Hematopoietic multipotent progenitor cell treated with erythropoietin and hydrocortisone succinate and interleukin-3 and kit ligand, for 8 days (in vitro differentiated cells): Measurements from ENCODE around the gene FAM171A1.
"Not testable (repeated sequence)": the region's sequence is repeated elsewhere in the genome, so short reads cannot be mapped to it uniquely, and the experiment has no call there.

Source experiments
- DNase-seq: peaks from one replicate; pipeline ENCODE4 v3.0.0-alpha.2; 2015

FAM171A1 gene

DNA sequence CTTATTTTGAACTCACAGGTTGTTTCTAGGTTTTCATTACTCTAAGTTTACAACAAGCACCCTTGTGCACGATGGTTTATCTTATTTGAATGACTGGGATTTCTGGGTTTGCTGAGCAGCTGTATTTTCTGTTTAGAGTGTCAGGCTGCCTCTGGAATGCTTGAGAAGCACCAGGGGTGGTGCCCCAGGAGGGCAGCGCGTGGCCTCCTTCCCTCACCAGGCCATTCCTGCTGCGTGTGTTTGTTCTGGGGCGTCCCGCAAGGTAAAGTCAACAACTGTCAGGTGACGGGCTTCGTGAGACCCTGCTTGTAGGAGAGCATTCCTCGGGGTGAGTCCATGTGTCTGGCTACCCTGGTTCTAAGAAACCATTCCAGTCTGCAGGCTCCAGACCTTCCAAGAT lies 54.9 kb downstream of the FAM171A1 start:
- DNase-seq, result no peak

DNA sequence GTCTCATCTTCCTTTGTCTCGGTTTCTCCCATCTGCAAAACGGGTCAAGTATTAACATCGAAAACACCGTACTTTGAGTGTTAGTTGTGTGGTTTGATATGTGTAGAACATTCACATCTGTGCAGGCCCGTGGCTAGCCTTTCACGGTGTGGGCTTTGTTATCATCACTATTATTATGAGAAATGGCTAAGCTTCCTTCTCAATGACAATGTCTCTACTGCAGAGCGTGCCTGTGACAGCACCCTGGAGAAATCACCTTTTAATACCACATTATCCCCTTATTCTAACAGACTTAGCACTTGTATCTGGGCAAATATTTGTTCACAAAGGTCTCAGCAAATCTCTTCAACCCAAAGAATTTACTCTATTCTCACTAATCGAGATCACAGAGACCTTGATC lies 55.8 kb downstream of the FAM171A1 start:
- no peak for DNase-seq

GRCh38 chr10:15314482-15315045 lies 56.5 kb downstream of the FAM171A1 start:
- no peak for DNase-seq

DNA sequence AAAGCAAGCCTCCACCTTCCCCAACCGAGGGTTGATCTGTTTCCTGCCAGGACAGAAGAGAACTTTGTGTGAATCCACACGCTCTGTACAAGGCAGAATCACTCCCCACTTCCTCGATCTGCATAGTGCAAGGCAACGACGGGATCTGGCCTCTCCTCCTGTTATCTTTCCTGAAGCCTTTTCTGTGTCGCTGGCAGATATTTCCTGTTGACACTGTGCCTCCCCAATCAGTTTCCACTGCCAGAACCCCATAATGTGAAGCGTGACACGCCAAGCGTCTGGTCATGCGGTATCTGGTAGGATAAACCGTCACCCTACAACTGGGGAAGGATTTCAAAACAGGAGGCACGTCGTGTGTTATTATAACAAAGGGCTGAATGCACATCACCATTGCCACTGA lies 57.2 kb downstream of the FAM171A1 start:
- DNase-seq, result peak; percentile 98

- peak; percentile 16 for DNase-seq
Observed at GRCh38 chr10:15313047-15313446, 58.0 kb downstream of the FAM171A1 start.

GRCh38 chr10:15311569-15312280 lies 59.4 kb downstream of the FAM171A1 start:
- no peak for DNase-seq

DNA sequence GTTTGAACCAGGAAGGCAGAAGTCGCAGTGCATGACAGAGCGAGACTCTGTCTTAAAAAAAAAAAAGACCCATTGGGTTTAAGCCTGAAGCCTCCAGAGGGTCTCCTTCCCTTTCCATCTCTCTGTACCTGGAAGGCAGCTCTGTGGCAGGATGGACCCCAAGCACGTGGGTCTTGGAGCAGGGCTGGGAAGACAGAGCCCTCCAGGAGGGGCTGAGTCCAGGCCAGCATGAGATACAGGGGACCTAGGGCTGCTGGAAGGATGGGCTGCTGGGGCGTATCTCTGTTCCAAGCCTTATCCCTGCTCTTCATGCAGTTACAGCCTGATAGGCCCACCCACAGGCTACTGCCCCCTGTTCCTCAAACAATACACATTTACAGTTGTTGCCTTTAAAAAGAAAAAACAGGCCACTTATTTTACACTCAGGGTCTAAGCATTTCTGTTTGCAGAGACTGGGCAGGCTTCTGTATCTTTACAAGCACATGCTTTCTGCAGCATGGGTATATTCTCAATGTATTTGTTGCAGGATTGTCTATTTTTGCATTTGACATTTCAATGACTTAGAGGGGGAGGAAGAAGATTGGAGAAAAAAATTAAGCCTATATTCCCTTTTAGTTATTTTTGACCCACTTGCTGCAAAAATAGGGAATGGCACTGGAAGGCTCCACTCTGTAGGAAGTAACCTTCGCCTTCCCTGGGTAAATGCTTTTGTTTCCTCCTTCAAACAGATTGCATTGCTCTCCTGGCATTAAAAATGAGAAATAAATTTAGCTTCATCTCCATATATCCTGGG lies 60.1 kb downstream of the FAM171A1 start:
- DNase-seq, result peak; percentile 65

DNA sequence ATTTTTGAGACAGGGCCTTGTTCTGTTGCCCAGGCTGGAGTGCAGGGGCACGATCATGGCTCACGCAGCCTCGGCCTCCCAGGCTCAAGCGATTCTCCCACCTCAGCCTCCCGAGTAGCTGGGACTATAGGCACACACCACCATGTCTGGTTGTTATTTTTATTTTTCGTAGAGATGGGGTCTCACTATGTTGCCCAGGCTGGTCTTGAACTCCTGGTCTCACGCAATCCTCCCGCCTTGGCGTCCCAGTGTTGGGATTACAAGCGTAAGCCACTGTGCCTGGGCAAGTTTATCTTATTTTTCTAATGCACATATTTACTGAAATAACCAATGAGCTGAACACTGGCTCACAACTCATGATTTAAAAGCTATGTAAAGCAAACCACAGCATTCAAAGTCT lies 61.9 kb downstream of the FAM171A1 start:
- no peak for DNase-seq

DNA sequence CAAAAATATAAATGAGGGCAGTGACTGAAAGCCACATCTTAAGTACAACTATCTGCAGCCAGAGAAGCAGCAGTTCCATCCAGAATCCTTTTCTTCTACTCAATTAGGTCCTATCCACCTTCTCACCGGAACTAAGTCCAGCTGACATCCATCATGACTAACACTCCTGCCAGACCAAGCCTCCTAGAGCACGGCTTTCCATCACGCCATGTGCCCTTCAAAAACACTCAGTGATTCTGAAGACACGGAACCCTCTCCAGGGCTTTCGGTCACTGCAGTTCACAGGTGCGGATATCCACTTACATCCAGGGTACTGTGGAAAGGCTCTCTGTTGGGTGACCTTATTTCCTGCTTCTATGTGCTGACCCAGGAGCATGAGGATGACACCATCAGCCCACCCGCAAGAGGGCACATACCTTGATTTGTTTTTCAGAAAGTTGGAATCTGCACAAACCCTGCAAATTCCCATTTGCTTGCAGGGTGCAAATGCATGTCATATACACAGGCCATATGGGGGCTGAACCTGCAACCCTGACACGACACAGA lies 64.3 kb downstream of the FAM171A1 start:
- no peak for DNase-seq

DNA sequence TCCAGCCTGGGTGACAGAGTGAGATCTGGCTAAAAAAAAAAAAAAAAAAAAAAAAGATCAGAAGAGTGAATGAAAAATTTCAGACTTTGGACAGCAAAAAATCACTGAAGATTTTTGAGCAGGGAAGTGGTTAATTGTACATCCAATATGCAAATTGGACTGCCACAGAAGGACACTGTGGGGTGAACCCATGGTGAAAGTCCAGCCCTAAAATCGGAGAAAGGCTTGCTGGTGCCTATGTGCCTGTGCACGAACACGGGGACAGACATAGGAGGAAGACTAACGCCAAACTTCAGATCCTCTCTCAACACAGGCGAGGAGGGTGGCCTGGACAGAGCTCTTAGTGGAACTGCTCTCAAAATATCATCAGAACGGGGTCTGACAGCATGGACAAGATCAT lies 65.5 kb downstream of the FAM171A1 start:
- no peak for DNase-seq

GRCh38 chr10:15305161-15305560 lies 65.9 kb downstream of the FAM171A1 start:
- DNase-seq, result no peak

DNA sequence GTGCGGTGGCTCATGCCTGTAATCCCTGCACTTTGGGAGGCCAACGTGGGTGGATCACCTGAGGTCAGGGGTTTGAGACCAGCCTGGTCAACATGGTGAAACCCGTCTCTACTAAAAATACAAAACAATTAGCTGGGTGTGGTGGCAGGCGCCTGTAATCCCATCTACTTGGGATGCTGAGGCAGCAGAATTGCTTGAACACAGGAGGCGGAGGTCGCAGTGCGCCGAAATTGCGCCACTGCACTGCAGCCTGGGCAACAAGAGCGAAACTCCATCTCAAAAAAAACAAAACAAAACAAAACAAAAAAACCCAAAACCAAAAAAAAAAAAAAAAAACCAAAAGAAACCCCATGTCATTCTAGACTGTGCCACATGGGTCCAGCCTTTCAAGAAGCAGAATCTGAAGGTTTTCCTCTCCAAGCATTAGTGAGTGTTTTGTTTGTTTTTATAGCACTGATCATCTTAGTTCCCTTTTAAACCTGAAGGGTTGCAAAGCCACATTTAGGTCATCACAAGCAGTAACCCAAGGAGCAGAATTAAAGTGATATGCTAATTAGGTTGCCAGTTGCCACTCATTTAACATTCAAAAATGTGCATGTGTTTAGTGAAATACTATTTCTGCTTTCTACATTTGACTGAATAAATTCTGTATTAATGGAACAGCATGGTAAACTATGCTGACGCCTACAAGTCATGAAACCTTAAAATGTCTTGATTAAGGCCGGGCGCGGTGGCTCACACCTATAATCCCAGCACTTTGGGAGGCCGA lies 68.7 kb downstream of the FAM171A1 start:
- not testable (repeated sequence) for DNase-seq

- DNase-seq, result no peak
Observed at GRCh38 chr10:15300697-15301096, 70.4 kb downstream of the FAM171A1 start.

- no peak for DNase-seq
Observed at GRCh38 chr10:15300145-15300544, 70.9 kb downstream of the FAM171A1 start.

DNA sequence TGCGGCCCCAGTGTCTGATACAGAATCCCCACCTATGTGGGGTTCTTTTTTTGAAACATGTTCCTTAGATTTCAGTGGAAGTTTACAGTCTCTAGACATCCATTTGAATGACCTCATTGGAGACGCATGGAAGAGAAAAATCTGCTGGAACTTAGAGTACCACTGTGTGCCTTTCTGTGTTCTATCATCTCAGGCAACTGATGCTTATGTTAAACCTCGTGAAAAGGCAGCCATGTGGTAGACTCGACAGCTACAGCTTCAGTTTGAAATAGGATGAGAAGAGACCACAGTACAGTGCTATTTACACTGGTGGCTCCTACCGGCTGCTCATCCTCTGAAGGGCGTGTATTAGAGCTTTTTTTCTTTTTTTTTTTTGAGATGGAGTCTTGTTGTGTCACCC lies 74.4 kb downstream of the FAM171A1 start:
- no peak for DNase-seq

DNA sequence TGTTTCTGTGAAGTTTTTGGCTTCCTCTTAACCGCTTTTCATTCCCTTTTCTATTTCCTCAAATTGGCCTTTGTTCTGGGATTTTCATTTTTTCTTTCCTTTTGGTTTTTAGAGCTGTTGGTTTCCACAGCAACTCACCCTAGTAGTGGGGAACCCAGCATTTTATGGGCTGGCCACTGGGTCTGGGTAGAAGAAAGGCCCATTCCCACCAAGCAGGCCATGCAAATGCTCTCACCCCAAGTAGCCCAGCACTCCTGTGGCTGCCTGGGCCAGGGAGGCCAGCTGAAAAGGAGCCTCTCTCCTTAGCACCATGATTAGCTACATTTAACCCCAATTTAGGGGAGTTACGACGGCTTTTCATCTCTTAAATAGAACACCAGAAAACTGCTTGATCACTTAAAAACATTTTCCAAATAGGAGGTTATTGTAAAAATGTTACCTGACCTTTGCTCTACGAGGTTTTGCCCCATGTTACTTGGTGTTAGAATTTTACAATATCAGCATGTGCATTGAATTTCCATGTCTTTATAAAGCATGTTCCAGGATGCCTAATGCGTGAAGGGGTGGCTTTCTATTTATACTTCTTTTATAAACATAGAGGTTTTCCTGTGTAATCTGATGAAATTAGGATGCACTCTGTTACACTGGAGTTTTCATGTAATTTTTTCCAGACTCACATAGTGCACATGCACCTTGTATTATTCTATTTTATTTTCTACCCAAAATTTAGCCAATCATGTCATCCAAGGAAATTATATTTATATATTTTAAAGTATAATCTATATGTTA lies 75.4 kb downstream of the FAM171A1 start:
- DNase-seq, result no peak

- no peak for DNase-seq
Observed at GRCh38 chr10:15293862-15294842, 76.9 kb downstream of the FAM171A1 start.

- DNase-seq, result no peak
Observed at GRCh38 chr10:15290671-15291070, 80.4 kb downstream of the FAM171A1 start.

- no peak for DNase-seq
Observed at GRCh38 chr10:15290150-15290549, 80.9 kb downstream of the FAM171A1 start.

GRCh38 chr10:15280974-15281373 lies 90.1 kb downstream of the FAM171A1 start:
- no peak for DNase-seq

GRCh38 chr10:15280462-15280861 lies 90.6 kb downstream of the FAM171A1 start:
- no peak for DNase-seq
